A673 (cell line): Measurements from ENCODE around the gene NFKBIB. TPM values are rescaled to one million over a fixed set of nuclear protein-coding genes. Genes with fewer than 3 reads are reported as not detected.

ENCODE experiments used
- BruUV-seq: library from RNA; stranded (reverse); fragments of 400-500 nt; replicated peaks from 2 replicates; lab custom pipeline; 2021; lab: Mats Ljungman, UMichigan
- CTCF ChIA-PET: fragments of 300-600 bp; sonication (Branson Sonifier 250); formaldehyde crosslinking; loops from one replicate; lab custom pipeline; 2022; ENCODE audit warnings: antibody characterized with exemption; lab: Charles Lee
- POLR2A ChIA-PET: fragments of 300-600 bp; sonication (Branson Sonifier 250); formaldehyde crosslinking; loops from one replicate; lab custom pipeline; 2022; ENCODE audit warnings: antibody characterized with exemption; ENCODE audit not compliant: low non-redundant PET; lab: Charles Lee
- DNase-seq: peaks from one replicate; pipeline ENCODE4 v3.0.0-alpha.2; 2015; ENCODE audit warnings: low spot score
- H3K27ac ChIP-seq: fragments of 200-600 bp; sonication (generic); 2 replicates; pipeline ENCODE4 v1.5.1; 2016; ENCODE audit warnings: mixed run types, low read depth, mild to moderate bottlenecking, mixed read lengths, antibody characterized with exemption, low read length; ENCODE audit not compliant: poor library complexity, severe bottlenecking
- H3K27me3 ChIP-seq: fragments of 200-600 bp; sonication (generic); replicated peaks from 2 replicates; pipeline ENCODE4 v1.6.1; 2017; ENCODE audit warnings: mixed run types, low read depth, mild to moderate bottlenecking, mixed read lengths, antibody characterized with exemption, low read length; ENCODE audit not compliant: insufficient read depth, poor library complexity
- H3K36me3 ChIP-seq: fragments of 200-600 bp; sonication (generic); 2 replicates; pipeline ENCODE4 v1.6.1; 2016; ENCODE audit warnings: mixed run types, mild to moderate bottlenecking, mixed read lengths, antibody characterized with exemption, low read length; ENCODE audit not compliant: insufficient read depth, poor library complexity, severe bottlenecking
- H3K4me1 ChIP-seq: fragments of 200-600 bp; sonication (generic); 2 replicates; pipeline ENCODE4 v1.6.1; 2017; ENCODE audit warnings: mixed run types, mild to moderate bottlenecking, mixed read lengths, antibody characterized with exemption, low read length; ENCODE audit not compliant: insufficient read depth, poor library complexity, severe bottlenecking
- H3K4me3 ChIP-seq: fragments of 200-600 bp; sonication (generic); 2 replicates; pipeline ENCODE4 v1.5.1; 2016; ENCODE audit warnings: low read depth, mixed run types, mild to moderate bottlenecking, mixed read lengths, low read length; ENCODE audit not compliant: poor library complexity, severe bottlenecking
- H3K9me3 ChIP-seq: fragments of 200-600 bp; sonication (generic); 2 replicates; pipeline ENCODE4 v1.6.1; 2016; ENCODE audit warnings: mixed run types, low read depth, mild to moderate bottlenecking, mixed read lengths, antibody characterized with exemption, low read length; ENCODE audit not compliant: poor library complexity, severe bottlenecking
- CTCF ChIP-seq: fragments of 300-800, 200-600 bp; sonication (generic); conservative IDR thresholded peaks from 2 replicates; pipeline ENCODE4 v1.5.1; 2017; ENCODE audit warnings: low read depth, mild to moderate bottlenecking, antibody characterized with exemption, low read length, moderate library complexity, mixed read lengths
- EZH2 ChIP-seq: fragments of 200-600 bp; sonication (generic); IDR thresholded peaks from 2 replicates; pipeline ENCODE4 v1.6.1; 2017; ENCODE audit warnings: borderline replicate concordance, low read depth, mild to moderate bottlenecking, mixed read lengths, antibody characterized with exemption, low read length; ENCODE audit not compliant: poor library complexity, severe bottlenecking
- intact Hi-C: fragments of 100-400 bp; cut with micrococcal nuclease; formaldehyde crosslinking; loops from one replicate; pipeline ENCODE4 v1.10.0; 2022; ENCODE audit not compliant: unreplicated experiment
- total RNA-seq: library from RNA; stranded (reverse); gene quantifications from 2 replicates; pipeline ENCODE4 v1.2.3, GENCODE V29; 2021

NFKBIB gene
- total RNA-seq, 1 experiment from 2014 or later = 51.9 TPM

- DNase-seq = no peak
- no TSS peak for BruUV-seq
- intact Hi-C loops = no loop called here
- peaks cover 9% of the 10 kb centered on the region for H3K36me3 ChIP-seq
- no peaks in the 10 kb centered on the region for H3K27me3 ChIP-seq
- H3K4me3 ChIP-seq = no peak overlapping the region
- no peak overlapping the region for H3K27ac ChIP-seq
- no peaks in the 10 kb centered on the region for H3K9me3 ChIP-seq
- TF ChIP-seq EZH2 (no peak), CTCF (no peak)
- peaks cover 6% of the 10 kb centered on the region for H3K4me1 ChIP-seq
- CTCF ChIA-PET = no interaction called here
- POLR2A ChIA-PET = no interaction called here
Observed at GRCh38 chr19:38946229-38947010, 46.7 kb downstream of the NFKBIB start.

GRCh38 chr19:38949580-38950367 is 50.0 kb downstream of the NFKBIB start:
- Histone ChIP-seq H3K4me1 (peaks cover 6% of the 10 kb centered on the region), H3K27ac (peak overlapping the region; percentile 60), H3K4me3 (peak overlapping the region; percentile 30), H3K36me3 (peaks cover 5% of the 10 kb centered on the region), H3K9me3 (no peaks in the 10 kb centered on the region), H3K27me3 (no peaks in the 10 kb centered on the region)
- DNase-seq = peak; percentile 98
- CTCF ChIA-PET = no interaction called here
- BruUV-seq = no TSS peak
- POLR2A ChIA-PET = interaction anchor here (0.6 kb wide), 1 partner anchor 20 kb away, joined by 6 read pairs; no protein-coding TSS in a partner anchor
- intact Hi-C loops = no loop called here
- TF ChIP-seq EZH2 (no peak), CTCF (no peak)

- no peak overlapping the region for H3K4me3 ChIP-seq
- intact Hi-C loops = no loop called here
- TF ChIP-seq CTCF (no peak), EZH2 (no peak)
- no peaks in the 10 kb centered on the region for H3K27me3 ChIP-seq
- ChIA-PET CTCF (interaction anchor here (0.6 kb wide), 1 partner anchor 157 kb away, joined by 9 read pairs; no protein-coding TSS in a partner anchor), POLR2A (no interaction called here)
- BruUV-seq = no TSS peak
- peaks cover 4% of the 10 kb centered on the region for H3K36me3 ChIP-seq
- H3K9me3 ChIP-seq = no peaks in the 10 kb centered on the region
- peaks cover 6% of the 10 kb centered on the region for H3K4me1 ChIP-seq
- DNase-seq = no peak
- no peak overlapping the region for H3K27ac ChIP-seq
Observed at GRCh38 chr19:38951187-38951586, 51.4 kb downstream of the NFKBIB start.
